Fibroblast of villous mesenchyme (primary cell): ENCODE measurements around the gene LRRC4C. TPM values are rescaled to one million over a fixed set of nuclear protein-coding genes. Genes with fewer than 3 reads are reported as not detected.

Experiments
- DNase-seq: peaks from one replicate; pipeline ENCODE4 v3.0.0-alpha.2; 2010; ENCODE audit warnings: low read depth
- H3K4me3 ChIP-seq: 2 replicates; pipeline ENCODE4 v1.5.1; 2011; ENCODE audit warnings: low read depth, mild to moderate bottlenecking, low read length
- CTCF ChIP-seq: IDR thresholded peaks from 2 replicates; pipeline ENCODE4 v1.5.1; 2012; ENCODE audit warnings: low read depth, mild to moderate bottlenecking, low read length; ENCODE audit not compliant: insufficient read depth
- total RNA-seq: library from RNA; depleted of rRNA; stranded (reverse); fragments of >200 nt; gene quantifications from 2 replicates; pipeline ENCODE4 v1.2.3, GENCODE V29; 2012

The LRRC4C gene
- total RNA-seq, 1 donor, result under 0.01 TPM

GRCh38 chr11:41134971-41135370 lies 324.5 kb downstream of the LRRC4C start:
- no peak for DNase-seq
- no peak for TF ChIP-seq CTCF
- H3K4me3 ChIP-seq, result no peak overlapping the region

GRCh38 chr11:41133023-41133422 lies 326.4 kb downstream of the LRRC4C start:
- TF ChIP-seq CTCF, result no peak
- no peak for DNase-seq
- no peak overlapping the region for H3K4me3 ChIP-seq

- no peak overlapping the region for H3K4me3 ChIP-seq
- DNase-seq, result no peak
- TF ChIP-seq CTCF, result no peak
Observed at GRCh38 chr11:41121600-41121999, 337.9 kb downstream of the LRRC4C start.

- H3K4me3 ChIP-seq, result no peak overlapping the region
- no peak for TF ChIP-seq CTCF
- DNase-seq, result no peak
Observed at GRCh38 chr11:41119484-41119883, 340.0 kb downstream of the LRRC4C start.

- no peak overlapping the region for H3K4me3 ChIP-seq
- TF ChIP-seq CTCF, result no peak
Observed at GRCh38 chr11:41118521-41118920, 340.9 kb downstream of the LRRC4C start.

GRCh38 chr11:41116970-41117369 lies 342.5 kb downstream of the LRRC4C start:
- no peak for TF ChIP-seq CTCF

More at GRCh38 chr11:41118521-41118920, 340.9 kb downstream of the LRRC4C start:
- DNase-seq, result no peak

GRCh38 chr11:41115066-41115465 lies 344.4 kb downstream of the LRRC4C start:
- TF ChIP-seq CTCF, result no peak
- DNase-seq, result no peak
- no peak overlapping the region for H3K4me3 ChIP-seq

More at GRCh38 chr11:41116970-41117369, 342.5 kb downstream of the LRRC4C start:
- no peak overlapping the region for H3K4me3 ChIP-seq
- DNase-seq, result no peak
